NCI-H524 treated with DMSO at 0.1 percent for 48 hours (cell line): ENCODE results near the gene RTEL1.

ENCODE experiments used
- DNase-seq: peaks from one replicate; lab custom pipeline; 2025; lab: John Stamatoyannopoulos, UW

The RTEL1 gene

GRCh38 chr20:63690003-63690897 is 32.1 kb downstream of the RTEL1 start:
- no peak for DNase-seq

GRCh38 chr20:63690898-63691710 is 33.0 kb downstream of the RTEL1 start:
- no peak for DNase-seq

GRCh38 chr20:63691711-63692435 is 33.8 kb downstream of the RTEL1 start:
- DNase-seq = no peak

- DNase-seq = no peak
These were observed 34.4 kb downstream of the RTEL1 start for GRCh38 chr20:63692436-63693082.

- DNase-seq = no peak
These were observed 35.1 kb downstream of the RTEL1 start for GRCh38 chr20:63693083-63693732.

GRCh38 chr20:63693733-63694583 is 35.8 kb downstream of the RTEL1 start:
- no peak for DNase-seq

GRCh38 chr20:63694584-63695423 is 36.7 kb downstream of the RTEL1 start:
- DNase-seq = no peak

- no peak for DNase-seq
These were observed 37.6 kb downstream of the RTEL1 start for GRCh38 chr20:63695424-63696305.

- no peak for DNase-seq
These were observed 38.2 kb downstream of the RTEL1 start for GRCh38 chr20:63696306-63696627.

- no peak for DNase-seq
These were observed 38.7 kb downstream of the RTEL1 start, which contains the start of gene TNFRSF6B for GRCh38 chr20:63696628-63697356. Gene TNFRSF6B (plus strand): TSS chr20:63696652. CDS start chr20:63696768, 116 bp downstream.

GRCh38 chr20:63697357-63697867 is 39.3 kb downstream of the RTEL1 start:
- no peak for DNase-seq

- no peak for DNase-seq
These were observed 39.9 kb downstream of the RTEL1 start for GRCh38 chr20:63697868-63698545.

- no peak for DNase-seq
These were observed 40.8 kb downstream of the RTEL1 start for GRCh38 chr20:63698739-63699465.

- no peak for DNase-seq
These were observed 41.5 kb downstream of the RTEL1 start for GRCh38 chr20:63699466-63700198.
